HEK293T (cell line): ENCODE results near the gene KMT2C.
"Not testable (repeated sequence)": the region's sequence is repeated elsewhere in the genome, so short reads cannot be mapped to it uniquely, and the experiment has no call there.

ENCODE experiments used
- CTCF ChIA-PET: fragments of 350-600 bp; formaldehyde crosslinking; extraction: SDS; loops from one replicate; lab custom pipeline; 2021; ENCODE audit warnings: antibody characterized with exemption, inconsistent platforms; lab: Yijun Ruan, JAX
- POLR2A ChIA-PET: fragments of 350-600 bp; formaldehyde crosslinking; extraction: SDS; loops from one replicate; lab custom pipeline; 2020; ENCODE audit warnings: antibody characterized with exemption, inconsistent platforms; lab: Yijun Ruan, JAX
- DNase-seq: peaks from one replicate; pipeline ENCODE4 v3.0.0; 2012; ENCODE audit warnings: mixed read lengths; ENCODE audit errors: extremely low spot score
- ARNT ChIP-seq: fragments of 450-650 bp; IDR thresholded peaks from 2 replicates; pipeline ENCODE4 v1.6.1; 2017; ENCODE audit warnings: mild to moderate bottlenecking
- BHLHE40 ChIP-seq: fragments of 450-650 bp; IDR thresholded peaks from 2 replicates; pipeline ENCODE4 v1.6.1; 2016; ENCODE audit warnings: mild to moderate bottlenecking, moderate library complexity, borderline replicate concordance
- CTBP1 ChIP-seq: fragments of 450-650 bp; IDR thresholded peaks from 2 replicates; pipeline ENCODE4 v1.6.1; 2016; ENCODE audit warnings: borderline replicate concordance
- ELF4 ChIP-seq: fragments of 450-650 bp; IDR thresholded peaks from 2 replicates; pipeline ENCODE4 v1.6.1; 2017; ENCODE audit warnings: antibody characterized with exemption
- FOXA1 ChIP-seq: fragments of 450-650 bp; IDR thresholded peaks from 2 replicates; pipeline ENCODE4 v1.6.1; 2016; ENCODE audit warnings: mild to moderate bottlenecking
- FOXK2 ChIP-seq: fragments of 450-650 bp; IDR thresholded peaks from 2 replicates; pipeline ENCODE4 v1.6.1; 2016; ENCODE audit warnings: mild to moderate bottlenecking
- FOXM1 ChIP-seq: fragments of 450-650 bp; IDR thresholded peaks from 2 replicates; pipeline ENCODE4 v1.6.1; 2017; ENCODE audit warnings: mild to moderate bottlenecking, borderline replicate concordance
- HDGF ChIP-seq: fragments of 450-650 bp; IDR thresholded peaks from 2 replicates; pipeline ENCODE4 v1.6.1; 2017; ENCODE audit warnings: antibody characterized with exemption, borderline replicate concordance
- L3MBTL2 ChIP-seq: fragments of 450-650 bp; conservative IDR thresholded peaks from 2 replicates; pipeline ENCODE4 v1.6.1; 2016; ENCODE audit warnings: mild to moderate bottlenecking
- LEF1 ChIP-seq: fragments of 450-650 bp; IDR thresholded peaks from 2 replicates; pipeline ENCODE4 v1.6.1; 2017; ENCODE audit warnings: mild to moderate bottlenecking, borderline replicate concordance
- NFRKB ChIP-seq: fragments of 450-650 bp; IDR thresholded peaks from 2 replicates; pipeline ENCODE4 v1.6.1; 2016; ENCODE audit warnings: mild to moderate bottlenecking, moderate library complexity
- PKNOX1 ChIP-seq: fragments of 450-650 bp; IDR thresholded peaks from 2 replicates; pipeline ENCODE4 v1.6.1; 2016
- TARDBP ChIP-seq: fragments of 450-650 bp; IDR thresholded peaks from 2 replicates; pipeline ENCODE4 v1.6.1; 2016
- ZNF384 ChIP-seq: fragments of 450-650 bp; IDR thresholded peaks from 2 replicates; pipeline ENCODE4 v1.6.1; 2016

The KMT2C gene

GRCh38 chr7:152259645-152260044 lies 176.2 kb downstream of the KMT2C start:
- CTCF ChIA-PET, POLR2A ChIA-PET, DNase-seq: not testable (repeated sequence)
- 0 out of 2 replicates have a peak, but pooled peaks have one; percentile 29 for TF ChIP-seq PKNOX1

GRCh38 chr7:152247851-152248250 lies 188.0 kb downstream of the KMT2C start:
- DNase-seq, CTCF ChIA-PET, POLR2A ChIA-PET: not testable (repeated sequence)

GRCh38 chr7:152245417-152245816 lies 190.4 kb downstream of the KMT2C start:
- POLR2A ChIA-PET, CTCF ChIA-PET, DNase-seq: not testable (repeated sequence)

- POLR2A ChIA-PET, CTCF ChIA-PET, DNase-seq: not testable (repeated sequence)
Measured at GRCh38 chr7:152243464-152243863, 192.3 kb downstream of the KMT2C start.

GRCh38 chr7:152241301-152241700 lies 194.5 kb downstream of the KMT2C start:
- POLR2A ChIA-PET, CTCF ChIA-PET: not testable (repeated sequence)

GRCh38 chr7:152236306-152236705 lies 199.5 kb downstream of the KMT2C start:
- CTCF ChIA-PET, DNase-seq, POLR2A ChIA-PET: not testable (repeated sequence)

More at GRCh38 chr7:152241301-152241700, 194.5 kb downstream of the KMT2C start:
- DNase-seq: not testable (repeated sequence)

GRCh38 chr7:152234421-152234820 lies 201.4 kb downstream of the KMT2C start:
- DNase-seq, CTCF ChIA-PET, POLR2A ChIA-PET: not testable (repeated sequence)

GRCh38 chr7:152231089-152231488 lies 204.7 kb downstream of the KMT2C start:
- no peak for TF ChIP-seq ZNF384
- no peak for TF ChIP-seq L3MBTL2
- TF ChIP-seq ARNT: no peak
- TF ChIP-seq FOXM1: no peak
- TF ChIP-seq ELF4: no peak
- TF ChIP-seq NFRKB: no peak
- TF ChIP-seq FOXK2: no peak
- no peak for TF ChIP-seq BHLHE40
- TF ChIP-seq TARDBP: no peak
- TF ChIP-seq CTBP1: no peak
- CTCF ChIA-PET: no interaction called here
- no peak for DNase-seq
- POLR2A ChIA-PET: no interaction called here

GRCh38 chr7:152219556-152219955 lies 216.2 kb downstream of the KMT2C start:
- DNase-seq, POLR2A ChIA-PET, CTCF ChIA-PET: not testable (repeated sequence)

GRCh38 chr7:152208766-152209165 lies 227.0 kb downstream of the KMT2C start:
- CTCF ChIA-PET, DNase-seq, POLR2A ChIA-PET: not testable (repeated sequence)

GRCh38 chr7:152204417-152204816 lies 231.4 kb downstream of the KMT2C start:
- POLR2A ChIA-PET, DNase-seq, CTCF ChIA-PET: not testable (repeated sequence)

GRCh38 chr7:152203095-152203494 lies 232.7 kb downstream of the KMT2C start:
- ChIA-PET POLR2A (no interaction called here), CTCF (no interaction called here)
- DNase-seq: no peak
- TF ChIP-seq HDGF: no peak
- no peak for TF ChIP-seq TARDBP
- TF ChIP-seq BHLHE40: no peak
- no peak for TF ChIP-seq L3MBTL2
- TF ChIP-seq ELF4: no peak
- TF ChIP-seq CTBP1: no peak
- TF ChIP-seq FOXA1: no peak
- TF ChIP-seq FOXM1: no peak
- no peak for TF ChIP-seq LEF1
- no peak for TF ChIP-seq FOXK2
- no peak for TF ChIP-seq PKNOX1
- TF ChIP-seq NFRKB: no peak
